Measurements from ENCODE around the gene ZNF518B.
"Not testable (repeated sequence)": the region's sequence is repeated elsewhere in the genome, so short reads cannot be mapped to it uniquely, and the experiment has no call there.

The ZNF518B gene

GRCh38 chr4:10458177-10458576 is 951 bp upstream of the ZNF518B start:
- no peak for DNase-seq (ENCODE audit: low read depth in 3 of 3)

- DNase-seq (ENCODE audit: low read depth in 3 of 3), result peak in 2 of 3 donors; percentile 21 to 41
Measured at GRCh38 chr4:10456595-10457254, 501 bp downstream of the ZNF518B start.

GRCh38 chr4:10456260-10456594 is 999 bp downstream of the ZNF518B start:
- no peak for DNase-seq (ENCODE audit: low read depth in 3 of 3)

- no peak for DNase-seq (ENCODE audit: low read depth in 3 of 3)
Measured at GRCh38 chr4:10455133-10455532, 2.1 kb downstream of the ZNF518B start.

- DNase-seq (ENCODE audit: low read depth in 3 of 3), result no peak
Measured at GRCh38 chr4:10454726-10455125, 2.5 kb downstream of the ZNF518B start.

- DNase-seq (ENCODE audit: low read depth in 3 of 3), result no peak
Measured at GRCh38 chr4:10454121-10454520, 3.1 kb downstream of the ZNF518B start.

GRCh38 chr4:10448991-10449390 is 8.2 kb downstream of the ZNF518B start:
- no peak for DNase-seq (ENCODE audit: low read depth in 3 of 3)

- no peak for DNase-seq (ENCODE audit: low read depth in 3 of 3)
Measured at GRCh38 chr4:10442976-10443375, 14.2 kb downstream of the ZNF518B start.

GRCh38 chr4:10441512-10441911 is 15.7 kb downstream of the ZNF518B start:
- DNase-seq (ENCODE audit: low read depth in 3 of 3), result no peak

- no peak for DNase-seq (ENCODE audit: low read depth in 3 of 3)
Measured at GRCh38 chr4:10438924-10439323, 18.3 kb downstream of the ZNF518B start.

- DNase-seq (ENCODE audit: low read depth in 3 of 3), result no peak
Measured at GRCh38 chr4:10437735-10438134, 19.5 kb downstream of the ZNF518B start.

GRCh38 chr4:10427680-10428079 is 29.5 kb downstream of the ZNF518B start:
- DNase-seq (ENCODE audit: low read depth in 3 of 3), result not testable (repeated sequence)

GRCh38 chr4:10421344-10422055 is 35.7 kb downstream of the ZNF518B start:
- DNase-seq (ENCODE audit: low read depth in 3 of 3), result no peak

GRCh38 chr4:10417740-10418139 is 39.5 kb downstream of the ZNF518B start:
- no peak for DNase-seq (ENCODE audit: low read depth in 3 of 3)

- DNase-seq (ENCODE audit: low read depth in 3 of 3), result no peak
Measured at GRCh38 chr4:10416441-10416840, 40.8 kb downstream of the ZNF518B start.

- no peak for DNase-seq (ENCODE audit: low read depth in 3 of 3)
Measured at GRCh38 chr4:10413177-10413576, 44.0 kb downstream of the ZNF518B start.

GRCh38 chr4:10405672-10406071 is 51.6 kb downstream of the ZNF518B start:
- DNase-seq (ENCODE audit: low read depth in 3 of 3), result no peak

GRCh38 chr4:10403633-10404445 is 53.4 kb downstream of the ZNF518B start:
- no peak for DNase-seq (ENCODE audit: low read depth in 3 of 3)

- DNase-seq (ENCODE audit: low read depth in 3 of 3), result no peak
Measured at GRCh38 chr4:10395971-10396580, 61.1 kb downstream of the ZNF518B start.

All from stimulated activated CD4-positive, alpha-beta T cell treated with anti-CD3 and anti-CD28 coated beads, TNF-alpha, amount 100 ng/mL, for 48 hours (primary cell).